Hematopoietic multipotent progenitor cell treated with erythropoietin and hydrocortisone succinate and interleukin-3 and kit ligand, for 4 days (in vitro differentiated cells): ENCODE data around the gene SREBF1.

Experiments used
- DNase-seq: peaks from one replicate; pipeline ENCODE4 v3.0.0-alpha.2; 2015

SREBF1 gene

DNA sequence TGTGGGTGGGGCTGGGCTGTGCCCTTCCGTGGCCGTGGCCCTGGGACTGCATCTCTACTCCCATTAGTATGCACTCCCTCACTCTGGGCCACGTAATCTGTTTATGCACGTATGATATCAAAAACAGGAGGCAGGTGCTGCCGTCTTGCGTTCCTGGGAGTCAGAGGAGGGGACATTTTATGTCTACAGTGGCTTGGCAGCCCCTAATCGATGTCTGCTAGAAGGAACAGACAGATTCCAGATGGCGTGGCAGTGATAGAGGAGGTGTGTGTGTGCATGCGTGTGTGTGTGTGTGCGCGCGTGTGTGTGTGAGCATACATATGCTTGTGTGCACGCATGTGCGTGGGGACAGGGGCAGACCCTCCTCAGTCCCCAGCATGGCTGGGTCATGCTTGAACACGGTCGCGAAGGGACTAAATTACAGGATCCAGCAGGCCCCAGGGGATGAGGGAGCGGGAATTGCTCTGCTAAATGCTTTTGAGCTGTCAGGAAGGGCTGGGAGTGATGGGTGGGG is 44.7 kb downstream of the SREBF1 start:
- DNase-seq, result peak; percentile 28

DNA sequence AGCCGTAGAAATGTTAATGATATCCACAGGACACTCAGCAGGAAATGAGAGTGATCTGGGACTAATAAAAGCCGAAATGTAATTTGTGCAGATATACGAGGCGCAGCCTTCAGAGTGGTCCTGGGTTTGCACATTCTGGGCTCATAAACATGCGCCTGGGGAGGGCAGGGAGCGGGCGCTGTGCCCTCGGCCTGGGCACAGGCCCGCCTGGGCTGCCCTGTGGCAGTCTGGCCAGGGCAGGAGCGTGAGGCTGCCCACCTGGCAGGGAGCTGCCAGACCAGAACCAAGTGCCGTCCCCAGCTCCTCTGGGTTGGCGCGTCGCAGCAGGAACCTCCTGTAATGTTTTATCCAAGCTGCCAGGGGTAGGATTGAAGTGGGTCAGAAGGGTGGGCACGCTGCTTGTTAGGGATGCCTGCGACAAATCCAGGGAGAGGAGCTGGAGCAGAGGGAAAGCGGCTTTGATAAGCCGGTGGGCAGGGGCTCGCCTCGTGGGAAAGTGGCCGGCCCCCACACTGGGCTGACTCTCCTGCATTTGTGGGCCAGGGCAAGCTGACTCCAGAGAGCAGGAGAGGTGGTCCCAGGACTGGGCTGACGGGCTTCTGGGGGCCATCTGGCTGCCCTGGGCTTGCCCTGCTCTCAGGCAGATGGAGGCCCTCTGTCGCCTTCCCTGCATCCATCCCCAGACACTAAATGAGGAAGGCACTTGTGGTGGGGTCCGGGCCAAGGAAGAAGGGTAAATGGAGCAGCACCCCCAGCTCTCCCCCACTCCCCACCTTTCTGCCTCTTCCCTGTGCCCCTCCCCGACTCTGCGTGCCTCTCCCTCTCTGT is 45.9 kb downstream of the SREBF1 start:
- DNase-seq, result no peak

- DNase-seq, result no peak
Observed at GRCh38 chr17:17789828-17790636, 46.8 kb downstream of the SREBF1 start.

GRCh38 chr17:17789410-17789809 is 47.4 kb downstream of the SREBF1 start:
- DNase-seq, result no peak

DNA sequence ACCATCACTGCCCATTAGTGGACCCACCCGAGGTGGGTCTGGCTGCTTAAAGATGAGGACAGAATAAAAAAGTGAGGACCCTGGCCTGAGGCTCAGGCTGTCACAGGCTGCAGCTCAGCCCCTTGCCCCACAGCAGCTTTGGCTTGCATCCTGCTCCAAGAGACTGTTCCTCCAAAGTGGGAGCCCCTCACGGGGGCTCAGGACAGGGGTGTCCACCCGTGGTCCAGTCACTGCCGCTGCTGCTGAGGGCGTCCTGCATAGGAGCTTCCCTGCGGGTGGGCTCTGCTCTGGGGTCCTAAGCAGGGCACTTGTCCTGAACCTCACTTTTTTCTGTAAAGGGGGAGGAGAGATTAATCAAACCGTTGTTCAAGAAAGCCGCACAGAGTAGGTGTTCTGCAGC is 47.8 kb downstream of the SREBF1 start:
- DNase-seq, result no peak

- DNase-seq, result no peak
Observed at GRCh38 chr17:17787568-17787967, 49.2 kb downstream of the SREBF1 start.

DNA sequence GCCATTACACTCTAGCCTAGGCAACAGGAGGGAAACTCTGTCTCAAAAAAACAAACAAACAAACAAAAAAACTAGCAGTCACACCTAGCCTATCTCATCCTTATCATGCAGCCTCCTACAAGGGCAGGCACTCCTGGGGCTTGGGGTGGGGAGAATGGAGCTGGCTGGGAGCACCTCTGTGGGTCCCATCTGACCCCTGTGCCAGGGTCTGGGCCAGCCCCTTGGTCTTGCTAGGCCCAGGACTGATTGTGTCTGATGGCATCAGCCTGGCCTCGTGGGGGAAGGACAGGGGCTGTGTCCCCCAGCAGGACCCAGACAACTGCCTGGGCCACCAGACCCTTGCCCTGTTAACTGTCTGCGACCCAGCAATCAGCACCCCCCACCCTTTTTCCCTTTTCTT is 49.8 kb downstream of the SREBF1 start:
- no peak for DNase-seq

- DNase-seq, result no peak
Observed at GRCh38 chr17:17785407-17785806, 51.4 kb downstream of the SREBF1 start.

- DNase-seq, result peak; percentile 64
Observed at GRCh38 chr17:17784657-17785267, 52.0 kb downstream of the SREBF1 start.

GRCh38 chr17:17783825-17784656 is 52.7 kb downstream of the SREBF1 start:
- peak; percentile 83 for DNase-seq

DNA sequence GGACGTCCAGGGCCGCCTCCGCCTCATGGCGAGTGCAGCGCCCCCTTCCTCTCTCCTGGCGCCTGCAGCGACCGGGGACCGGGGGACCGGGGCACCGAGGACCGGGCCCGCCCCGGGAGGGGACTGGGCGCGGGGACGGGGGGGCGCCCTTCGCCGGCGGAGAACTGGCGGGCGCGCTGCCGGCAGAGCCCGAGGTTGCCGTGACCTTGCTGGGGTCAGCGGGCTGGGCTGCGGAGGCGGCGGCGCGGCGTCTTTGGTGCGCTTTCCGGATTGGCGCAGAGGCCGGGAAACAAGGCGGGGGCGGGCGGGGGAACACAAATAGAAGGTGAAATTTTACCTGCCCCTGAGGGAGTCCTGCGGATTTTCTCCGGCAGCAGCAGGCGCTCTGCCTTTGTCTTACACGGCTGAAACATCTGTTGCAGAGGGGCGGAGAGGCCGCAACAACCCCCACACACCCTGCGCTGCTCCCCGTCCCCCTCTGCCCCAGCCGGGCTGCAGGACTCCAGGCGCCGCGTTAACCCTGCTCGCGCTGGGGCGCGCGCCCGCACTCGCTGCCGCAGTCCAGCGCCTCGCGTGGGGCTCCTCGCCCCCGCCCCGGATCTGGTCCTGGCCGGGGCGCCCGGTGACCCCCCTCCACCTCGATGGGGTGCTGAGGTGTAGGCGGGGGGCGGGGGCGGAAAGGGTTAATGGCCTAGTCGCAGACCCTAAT is 53.5 kb downstream of the SREBF1 start:
- peak; percentile 66 for DNase-seq

DNA sequence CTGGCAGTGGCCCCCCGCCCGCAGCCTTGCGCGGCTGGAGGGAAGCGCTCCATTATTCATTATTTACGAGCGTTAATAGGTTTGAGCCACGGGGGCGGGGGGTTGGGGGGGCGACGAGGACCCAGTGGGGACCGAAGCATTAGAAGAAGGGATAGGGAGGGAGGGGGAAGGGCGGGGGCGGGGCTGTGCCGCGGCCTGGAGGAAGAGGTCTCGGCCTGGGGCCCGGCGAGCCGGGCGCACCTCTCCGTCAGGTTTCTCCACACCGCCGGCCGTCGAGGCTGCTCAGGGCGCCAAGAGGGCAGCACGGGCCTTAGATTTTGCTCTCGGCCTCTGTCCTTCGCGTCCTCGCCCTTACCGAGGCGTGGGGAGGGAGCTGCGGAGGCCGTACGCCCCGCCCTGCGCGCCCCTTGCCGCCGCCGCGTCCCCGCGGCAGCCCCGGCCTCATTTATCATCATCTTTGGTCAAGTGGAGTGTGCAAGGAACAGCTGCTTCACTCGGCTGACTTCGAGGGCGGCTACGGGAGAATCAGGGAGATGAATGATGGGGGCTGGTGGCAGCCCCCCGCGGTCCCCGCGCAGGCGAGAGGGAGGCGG is 54.2 kb downstream of the SREBF1 start:
- DNase-seq, result peak; percentile 30

- peak; percentile 70 for DNase-seq
Observed at GRCh38 chr17:17781591-17782496, 54.9 kb downstream of the SREBF1 start.

- peak; percentile 37 for DNase-seq
Observed at GRCh38 chr17:17780922-17781590, 55.7 kb downstream of the SREBF1 start.

GRCh38 chr17:17779015-17779611 is 57.7 kb downstream of the SREBF1 start:
- DNase-seq, result no peak

DNA sequence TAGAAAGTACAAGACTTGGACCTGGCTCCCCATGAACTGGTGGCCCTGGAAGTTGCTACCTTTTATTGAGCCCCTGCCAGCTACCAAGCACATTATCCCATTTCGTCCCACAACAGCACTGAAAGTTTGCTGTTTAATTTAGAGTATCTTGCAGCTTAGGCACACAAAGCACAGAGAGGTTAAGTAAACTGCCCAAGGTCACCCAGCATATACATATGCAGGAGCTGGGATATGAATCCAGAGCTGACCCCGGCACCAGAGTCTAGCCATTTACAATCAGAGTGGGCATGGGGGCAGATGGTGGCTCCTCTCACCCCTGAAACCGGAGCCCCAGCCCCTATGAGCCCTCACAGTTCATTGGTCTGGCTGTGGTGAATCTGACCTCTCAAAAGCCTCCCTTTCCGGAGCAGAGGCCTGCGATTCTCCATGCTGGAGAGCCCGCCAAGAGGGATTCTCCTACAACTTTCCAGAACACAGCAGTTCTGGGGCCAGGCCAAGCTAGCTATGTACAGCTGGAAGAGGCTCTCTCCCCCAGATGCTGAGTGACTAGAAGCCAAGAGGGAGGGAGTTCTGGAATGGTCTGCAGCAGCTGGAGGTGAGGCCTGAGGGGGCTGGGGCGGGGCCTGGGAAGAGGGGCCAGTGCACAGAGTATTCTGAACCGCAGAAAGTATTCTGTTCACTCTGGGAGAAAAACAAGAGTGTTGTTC is 58.3 kb downstream of the SREBF1 start:
- no peak for DNase-seq

DNA sequence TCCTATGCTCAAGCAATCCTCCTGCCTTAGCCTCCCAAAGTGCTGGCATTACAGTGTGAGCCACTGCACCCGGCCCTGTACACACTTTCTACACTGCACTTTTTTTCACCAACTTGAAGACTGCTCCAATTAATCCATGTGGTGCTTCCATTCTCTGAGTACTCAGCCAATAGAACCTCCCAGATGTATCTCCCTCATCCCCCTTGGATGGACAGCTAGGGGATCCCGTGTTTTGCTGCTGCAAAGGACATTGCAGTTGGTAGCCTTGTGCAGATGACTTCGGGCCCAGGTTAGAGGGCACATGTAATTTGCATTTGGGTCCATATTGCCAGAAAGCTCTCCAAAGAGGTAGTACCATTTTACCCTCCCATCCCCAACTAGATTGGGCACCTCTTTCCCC is 59.9 kb downstream of the SREBF1 start:
- DNase-seq, result no peak
